Measurements from ENCODE around the gene RET.
"Not testable (repeated sequence)": the region's sequence is repeated elsewhere in the genome, so short reads cannot be mapped to it uniquely, and the experiment has no call there.

RET gene

DNA sequence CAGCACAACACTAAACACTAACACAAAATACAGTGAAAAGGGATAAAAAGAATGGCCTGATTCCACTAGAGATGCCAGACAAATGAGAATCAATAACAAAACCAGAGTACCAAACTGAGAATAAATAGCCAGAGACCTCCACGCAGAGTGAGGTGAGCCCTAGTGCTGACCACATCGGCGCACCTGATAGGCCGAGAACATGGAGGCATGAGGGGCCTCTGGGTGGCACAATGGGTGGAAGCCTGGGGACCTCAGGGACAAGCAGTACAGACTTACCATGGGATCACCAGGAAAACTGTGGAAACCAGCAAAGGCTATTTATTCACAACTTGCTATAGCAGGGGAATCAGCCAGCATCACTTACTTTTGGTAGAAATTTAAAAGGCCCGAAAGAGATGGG is 59.6 kb downstream of the RET start:
- no peak for DNase-seq (ENCODE audit: low spot score)

DNA sequence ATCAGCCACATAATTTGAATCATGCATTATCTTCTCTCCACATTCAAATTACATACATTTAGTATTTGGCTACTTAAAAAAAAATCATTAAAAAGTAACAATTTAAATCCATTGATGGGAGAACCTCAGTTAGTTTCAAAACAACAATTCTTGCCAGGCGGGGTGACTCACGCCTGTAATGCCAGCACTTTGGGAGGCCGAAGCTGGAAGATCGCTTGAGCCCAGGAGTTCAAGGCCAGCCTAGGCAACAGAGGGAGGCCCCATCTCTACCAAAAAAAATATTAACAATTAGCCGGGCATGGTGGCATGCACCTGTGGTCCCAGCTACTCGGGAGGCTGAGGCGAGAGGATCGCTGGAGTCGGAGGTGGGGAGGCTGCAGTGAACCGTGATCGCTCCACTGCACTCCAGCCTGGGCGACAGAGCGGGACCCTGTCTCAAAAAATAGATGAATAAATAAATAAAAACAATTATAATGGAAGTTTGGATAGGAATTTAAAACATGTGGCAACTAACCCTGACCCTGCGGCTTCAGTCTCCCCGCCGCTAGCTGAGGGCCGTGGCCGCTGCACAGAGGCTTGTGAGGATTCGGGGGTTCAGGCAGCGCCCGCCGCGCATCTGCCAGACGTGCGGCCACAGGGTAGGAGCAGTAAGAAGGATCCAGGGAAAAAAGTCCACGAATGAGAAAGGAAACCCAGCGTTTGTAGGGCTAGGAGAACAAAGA is 60.3 kb downstream of the RET start:
- no peak for DNase-seq (ENCODE audit: low spot score)

GRCh38 chr10:43137717-43138020 is 60.8 kb downstream of the RET start:
- peak; percentile 69 for DNase-seq (ENCODE audit: low spot score)

DNA sequence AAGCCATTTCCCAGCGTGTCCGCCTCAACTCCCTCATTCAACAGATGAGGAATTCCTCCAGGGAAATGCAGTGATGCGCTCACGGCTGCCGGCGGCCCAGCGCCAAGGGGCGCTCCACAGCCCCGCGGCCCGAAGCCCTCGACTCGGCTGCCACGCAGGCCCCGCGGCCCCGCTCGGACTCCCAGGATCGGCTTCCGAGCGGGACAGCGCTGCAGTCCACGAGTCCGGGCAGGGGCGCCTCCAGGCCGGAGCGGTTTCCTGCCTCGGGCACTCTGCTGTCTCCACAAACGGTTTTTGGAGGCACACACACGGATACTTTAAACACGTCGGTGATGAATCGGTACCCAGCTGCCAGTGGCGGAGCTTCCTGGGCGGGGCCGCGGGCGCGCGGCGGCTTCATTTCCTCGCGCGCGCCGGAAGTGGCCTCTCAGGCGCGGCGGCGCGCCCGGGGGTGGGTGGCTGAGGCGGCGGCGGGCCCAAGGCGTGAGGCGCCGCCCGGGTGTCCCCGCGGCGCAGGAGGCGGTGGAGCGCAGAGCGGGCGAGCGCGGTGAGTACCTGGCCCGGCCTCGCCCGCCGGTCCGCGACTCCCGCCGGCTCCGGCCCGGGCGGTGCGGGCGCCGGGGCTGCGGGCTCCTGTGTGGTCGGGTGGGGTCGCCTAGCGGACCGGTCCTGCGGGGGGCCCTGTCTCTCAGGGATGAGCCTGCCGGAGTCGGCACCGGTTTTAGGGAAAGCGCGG is 61.3 kb downstream of the RET start, which contains the start of gene CSGALNACT2:
CSGALNACT2 (plus strand) TSS at position 425 of the 736 bp plus-strand sequence. CDS start 16,705 bp downstream, outside the sequence.
- peak; percentile 81 for DNase-seq (ENCODE audit: low spot score)

DNA sequence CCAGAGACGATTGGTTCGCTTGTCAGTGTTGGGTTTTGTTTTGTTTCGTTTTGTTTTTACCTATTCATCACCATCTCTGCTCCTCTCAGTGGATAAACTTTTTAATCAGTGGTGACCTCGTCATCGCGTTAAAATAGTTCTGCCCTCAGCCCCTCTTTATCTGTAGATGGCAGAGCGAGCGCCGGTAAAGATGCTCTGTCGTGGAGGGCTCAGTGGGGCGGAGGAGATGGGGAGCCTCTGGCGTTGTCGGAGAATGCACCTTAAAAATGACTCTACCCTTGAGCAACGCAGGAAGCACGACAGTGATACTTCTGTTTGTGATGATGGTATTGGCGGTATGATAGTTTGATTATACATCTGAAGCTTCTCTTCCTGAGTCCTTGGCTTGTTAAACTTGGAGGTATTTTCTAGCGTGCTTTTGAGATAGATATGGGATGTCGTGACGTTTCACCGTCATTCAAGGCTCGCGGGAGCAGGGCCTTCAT is 61.9 kb downstream of the RET start:
- DNase-seq (ENCODE audit: low spot score), result no peak

DNA sequence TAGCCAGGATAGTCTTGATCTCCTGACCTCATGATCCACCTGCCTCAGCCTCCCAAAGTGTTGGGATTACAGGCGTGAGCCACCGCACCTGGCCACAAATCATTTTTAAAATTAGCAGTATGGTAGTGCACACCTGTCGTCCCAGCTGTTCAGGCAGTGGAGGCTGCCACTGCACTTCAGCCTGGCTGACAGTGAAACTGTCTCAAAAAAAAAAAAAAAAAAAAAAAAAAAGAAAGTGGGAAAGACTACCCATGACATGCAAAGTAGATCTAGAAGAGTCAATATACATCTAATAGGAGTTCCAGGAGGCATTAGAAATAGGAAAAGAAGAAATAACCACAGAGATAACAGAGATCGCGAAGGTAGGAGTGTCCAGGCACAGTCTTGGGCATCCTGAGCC is 64.6 kb downstream of the RET start:
- DNase-seq (ENCODE audit: low spot score), result no peak

GRCh38 chr10:43145311-43145710 is 68.4 kb downstream of the RET start:
- DNase-seq (ENCODE audit: low spot score), result no peak

DNA sequence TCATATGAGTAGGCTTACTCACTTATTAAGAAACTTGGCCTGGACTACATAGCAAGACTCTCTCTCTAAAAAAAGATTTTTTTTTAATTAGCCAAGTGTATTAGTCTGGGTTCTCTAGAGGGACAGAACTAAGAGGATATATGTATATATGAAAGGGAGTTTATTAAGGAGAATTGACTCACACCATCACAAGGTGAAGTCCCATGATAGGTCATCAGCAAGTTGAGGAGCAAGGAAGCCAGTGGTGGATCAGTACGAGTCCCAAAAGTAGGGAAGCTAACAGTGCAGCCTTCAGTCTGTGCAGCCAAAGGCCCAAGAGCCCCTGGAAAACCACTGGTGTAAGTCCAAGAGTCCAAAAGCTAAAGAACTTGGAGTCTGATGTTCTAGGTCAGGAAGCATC is 69.1 kb downstream of the RET start:
- DNase-seq (ENCODE audit: low spot score), result not testable (repeated sequence)

DNA sequence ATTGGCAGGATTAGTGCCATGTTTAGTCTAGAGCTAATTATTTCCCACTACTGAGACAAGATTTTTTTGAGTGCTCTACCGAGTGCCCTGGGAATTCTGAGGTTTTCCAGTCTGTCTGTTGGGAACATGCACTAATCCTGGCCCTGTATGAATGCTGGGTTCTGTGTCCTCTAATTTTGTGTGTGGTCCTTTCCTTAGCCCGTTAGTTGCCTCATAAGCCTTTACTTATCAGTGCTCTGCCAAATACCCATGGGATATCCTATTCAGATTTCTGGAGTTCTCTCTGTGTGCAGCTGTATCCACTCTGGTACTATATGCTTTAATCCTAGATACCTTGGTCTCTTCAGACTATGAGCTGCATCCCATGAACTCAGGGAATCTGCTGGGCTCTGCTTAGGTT is 74.5 kb downstream of the RET start:
- DNase-seq (ENCODE audit: low spot score), result no peak

- DNase-seq (ENCODE audit: low spot score), result no peak
Observed at GRCh38 chr10:43153901-43154300, 77.0 kb downstream of the RET start.

GRCh38 chr10:43155221-43155620 is 78.4 kb downstream of the RET start:
- no peak for DNase-seq (ENCODE audit: low spot score)

DNA sequence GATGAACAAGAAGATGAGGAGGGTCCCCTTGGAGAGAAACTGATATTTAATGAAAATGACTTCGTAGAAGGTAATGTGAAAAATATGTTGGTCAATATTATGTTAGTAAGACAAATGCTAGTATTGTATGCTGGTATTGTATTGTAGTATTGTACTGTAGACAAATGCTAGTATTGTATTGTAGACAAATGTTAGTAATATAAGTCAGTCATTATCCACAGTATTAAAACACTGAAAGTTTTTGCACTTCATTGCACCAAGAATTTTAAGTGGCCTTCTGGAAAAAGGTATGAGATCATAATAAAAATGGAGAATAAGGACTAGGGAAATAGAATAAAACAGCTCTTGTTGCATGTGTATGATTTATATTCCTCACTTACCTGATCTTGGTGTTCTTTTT is 78.9 kb downstream of the RET start:
- DNase-seq (ENCODE audit: low spot score), result no peak

- DNase-seq (ENCODE audit: low spot score), result no peak
Observed at GRCh38 chr10:43156590-43157341, 79.9 kb downstream of the RET start.

GRCh38 chr10:43158636-43159035 is 81.8 kb downstream of the RET start:
- DNase-seq (ENCODE audit: low spot score), result no peak

DNA sequence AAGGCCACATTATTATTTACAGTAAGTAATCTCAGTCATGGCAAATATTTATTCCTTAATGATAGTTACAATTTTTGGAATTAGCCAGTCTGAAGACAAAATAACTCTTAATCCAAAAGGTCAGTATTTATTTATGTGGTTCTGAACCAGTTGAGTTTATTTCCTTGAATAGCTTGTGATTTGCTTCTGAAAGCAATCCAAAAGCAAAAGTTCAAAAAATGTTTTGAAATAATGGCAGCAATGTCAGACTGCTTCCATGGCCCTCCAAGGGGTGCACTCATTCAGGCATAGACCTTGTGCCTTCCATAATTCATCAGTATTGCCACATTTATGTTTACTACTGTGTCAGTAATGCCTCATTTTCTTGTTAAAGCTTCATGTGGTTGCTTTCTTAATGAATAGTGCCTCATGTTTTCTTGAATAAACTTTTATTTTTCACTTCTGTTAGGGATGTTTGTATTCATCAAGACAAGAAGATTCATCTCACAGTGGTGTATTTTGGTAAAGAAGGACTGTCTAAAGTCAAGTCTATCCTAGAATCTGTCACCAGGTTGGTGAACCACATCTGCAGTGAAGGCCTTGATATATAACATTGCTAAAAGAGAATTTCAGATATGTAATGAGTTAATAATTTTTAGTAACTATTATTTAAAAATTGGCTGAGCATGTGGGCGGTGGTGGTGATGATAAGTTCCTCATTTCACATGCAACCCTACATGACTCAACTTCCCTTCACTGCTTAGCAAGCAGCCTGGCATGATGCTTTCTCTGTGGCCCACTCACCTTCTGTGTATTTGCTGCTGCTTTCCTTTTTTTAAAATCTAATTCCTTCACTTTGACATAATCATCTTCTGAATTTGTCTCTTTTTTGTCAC is 83.4 kb downstream of the RET start:
- DNase-seq (ENCODE audit: low spot score), result no peak

GRCh38 chr10:43160921-43161255 is 84.0 kb downstream of the RET start:
- DNase-seq (ENCODE audit: low spot score), result no peak

DNA sequence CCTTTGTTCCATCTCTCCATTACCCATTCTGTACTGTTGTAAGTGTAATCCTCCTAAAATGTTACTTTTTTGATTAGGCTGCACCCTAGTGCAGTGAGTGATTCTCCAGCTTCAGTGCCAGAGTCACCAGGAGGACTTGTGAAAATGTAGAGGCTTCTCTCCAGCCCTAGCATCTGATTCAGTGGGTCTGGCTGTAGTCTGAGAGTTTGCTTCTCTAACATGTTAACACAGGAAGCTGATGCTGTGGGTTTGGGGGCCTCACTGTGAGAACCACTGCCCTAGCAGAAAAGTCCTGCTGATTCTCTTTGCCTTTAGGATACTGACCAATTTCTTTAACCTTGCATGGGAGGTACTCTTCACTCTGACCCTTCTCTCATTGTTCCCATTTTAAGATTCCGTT is 85.7 kb downstream of the RET start:
- no peak for DNase-seq (ENCODE audit: low spot score)

DNA sequence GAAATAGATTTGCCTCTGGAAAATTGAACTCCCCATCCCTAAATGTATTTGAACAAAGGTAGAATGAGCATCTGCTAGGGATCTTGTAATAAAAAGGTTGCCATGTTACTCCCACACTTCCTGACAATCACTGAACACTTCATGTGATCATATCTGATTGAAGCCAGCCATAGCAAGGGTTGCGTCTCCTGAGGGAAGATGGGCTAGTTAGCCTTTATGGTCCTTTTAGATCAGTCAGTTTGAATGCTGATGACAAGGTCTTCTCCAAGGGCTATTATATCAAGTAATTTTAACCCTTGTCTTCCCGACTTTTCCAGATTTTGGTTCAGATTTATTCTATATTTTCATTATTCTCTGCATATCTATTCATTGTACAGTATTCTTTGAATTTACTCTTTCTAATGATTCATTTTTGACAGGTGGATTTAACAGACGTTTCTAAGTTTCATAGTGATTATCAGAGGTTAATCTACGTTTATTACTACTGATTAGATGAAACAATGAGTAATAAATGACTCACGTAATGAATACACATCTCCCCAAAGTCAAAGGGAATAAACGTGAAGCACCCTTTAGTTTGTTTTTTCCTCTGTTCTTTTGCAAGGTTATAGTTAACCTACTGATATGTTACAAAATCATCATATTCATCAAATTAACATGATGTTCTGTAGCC is 89.5 kb downstream of the RET start:
- no peak for DNase-seq (ENCODE audit: low spot score)

DNA sequence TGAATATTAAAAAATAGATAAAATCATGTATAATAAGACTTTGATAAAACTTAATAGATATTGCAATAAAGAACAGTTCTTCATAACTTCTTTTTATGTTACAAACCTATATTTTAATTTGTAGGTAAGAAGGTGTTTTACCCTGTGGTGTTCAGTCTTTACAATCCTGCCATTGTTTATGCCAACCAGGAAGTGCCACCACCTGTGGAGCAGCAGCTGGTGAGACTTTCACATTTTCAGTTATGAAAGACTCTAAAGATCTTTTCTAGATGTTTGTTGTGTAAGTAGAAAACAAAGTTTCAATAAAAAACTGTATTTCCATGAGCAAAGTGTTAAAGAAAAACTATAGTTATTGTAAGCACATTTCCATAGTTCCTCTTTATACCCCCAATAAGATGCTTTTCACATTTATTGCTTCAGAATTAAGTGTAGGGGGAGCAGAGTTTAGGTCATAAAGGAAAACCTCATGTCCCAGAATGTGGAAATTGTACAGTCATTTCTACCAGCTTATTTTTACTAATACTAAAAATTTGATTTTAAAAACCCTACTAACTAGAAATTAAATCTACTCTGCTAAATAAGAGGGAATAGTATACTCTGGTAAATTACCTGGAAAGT is 90.1 kb downstream of the RET start:
- no peak for DNase-seq (ENCODE audit: low spot score)

DNA sequence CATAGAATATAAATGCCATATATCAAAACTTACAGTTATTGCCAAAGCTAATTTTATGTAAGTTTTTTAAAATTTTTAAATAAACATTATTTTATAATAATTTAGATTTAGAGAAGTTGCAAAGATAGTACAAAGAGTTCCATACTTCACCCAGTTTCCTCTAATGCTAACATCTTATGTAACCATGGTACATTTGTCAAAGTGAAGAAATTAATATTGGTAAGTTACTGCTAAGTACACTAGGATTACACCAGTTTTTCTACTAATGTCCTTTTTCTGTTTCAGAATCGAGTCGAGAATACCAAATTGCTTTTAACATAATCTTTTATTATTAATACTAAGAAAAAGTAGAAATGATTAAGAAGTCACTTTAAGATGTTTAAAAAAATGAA is 90.6 kb downstream of the RET start:
- DNase-seq (ENCODE audit: low spot score), result no peak

DNA sequence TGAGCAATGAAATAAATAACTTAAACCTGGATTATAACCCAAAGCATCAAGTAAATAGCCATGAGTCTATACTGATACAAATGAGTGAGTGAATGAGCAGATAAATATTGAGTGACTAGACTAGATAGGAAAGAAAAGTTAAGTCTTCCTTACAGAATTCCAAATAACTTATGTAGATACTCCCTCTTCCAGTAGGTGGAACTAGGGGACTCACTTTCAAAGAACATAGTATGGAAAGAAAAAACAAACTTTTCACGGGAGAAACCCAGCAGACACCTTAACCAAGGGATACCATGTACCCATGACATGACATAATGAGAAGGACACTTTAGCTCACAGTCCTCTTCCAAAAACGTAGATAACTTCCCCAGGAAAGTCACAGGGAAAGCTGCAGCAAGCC is 93.6 kb downstream of the RET start:
- no peak for DNase-seq (ENCODE audit: low spot score)
